Measurements from ENCODE around the gene CFAP57. TPM values are rescaled to one million over a fixed set of nuclear protein-coding genes. Genes with fewer than 3 reads are reported as not detected.

CFAP57 gene
- total and polyA plus RNA-seq, 9 of the 15 experiments (the other 6 are each of a cell fraction or from before 2014, with no cell fraction given): 0.04 to 0.22 (median 0.07) TPM; not detected in 3

- peaks cover 31 to 33% of the 10 kb centered on the region in 2 experiments for H3K27me3 ChIP-seq (ENCODE audit: control insufficient read depth in 2 of 2, insufficient read depth in 2 of 2, low read length in 2 of 2)
- ATAC-seq: no peak
- H3K9ac ChIP-seq (ENCODE audit: insufficient read depth in 1 of 2, low read depth in 2 of 2, low read length in 2 of 2): no peak overlapping the region
- H3K9me1 ChIP-seq (ENCODE audit: control insufficient read depth, insufficient read depth, low read length): no peaks in the 10 kb centered on the region
- no peak overlapping the region for H3K4me3 ChIP-seq
- H3K9me3 ChIP-seq (replicated peaks; ENCODE audit: control insufficient read depth, insufficient read depth, low read depth, low read length): no peaks in the 10 kb centered on the region
- BruUV-seq (replicated peaks): no TSS peak
- peaks cover 0 to 6% of the 10 kb centered on the region in 2 experiments; a peak in 2 of 5 replicates for H3K4me1 ChIP-seq (replicated peaks in 1 of 2; ENCODE audit: control insufficient read depth in 2 of 2, insufficient read depth in 2 of 2, low read length in 2 of 2)
- CTCF ChIA-PET (ENCODE audit: low intra/inter-chr PET ratio): interaction anchor here (0.5 to 0.7 kb wide), 2 partner anchors 23 to 1180 kb away, joined by 3 read pairs; no protein-coding TSS in a partner anchor
- no peak overlapping the region for H3K27ac ChIP-seq (ENCODE audit: extremely low read depth, low read depth, low read length)
- DNase-seq (ENCODE audit: extremely low read depth in 1 of 4, low spot score in 3 of 4): no peak
- intact Hi-C loops (cut with micrococcal nuclease): no loop called here
- in situ Hi-C loops (cut with MboI): no loop called here
- 0 out of 2 replicates have a peak, but pooled peaks cover 2% of the 10 kb centered on the region for H4K20me1 ChIP-seq (replicated peaks; ENCODE audit: control insufficient read depth, insufficient read depth, low read length)
- H3K36me3 ChIP-seq (ENCODE audit: control insufficient read depth, insufficient read depth, low read length): no peaks in the 10 kb centered on the region
- H2AFZ ChIP-seq (ENCODE audit: low read depth, low read length): no peak overlapping the region
- no peak for FAIRE-seq
- POLR2A ChIA-PET: interaction anchor here (0.6 kb wide), 3 partner anchors 15 to 390 kb away, joined by 3 read pairs; no protein-coding TSS in a partner anchor
- no peaks in the 10 kb centered on the region for H3K79me2 ChIP-seq (ENCODE audit: control insufficient read depth, insufficient read depth, low read length)
- H3K4me2 ChIP-seq (ENCODE audit: insufficient read depth, low read length): no peak overlapping the region
- no peak for TF ChIP-seq HNRNPL (IDR thresholded peaks at IDR 0.05; ENCODE audit: low read depth, low read length)
- no peak for TF ChIP-seq PHF20 (IDR thresholded peaks at IDR 0.05; ENCODE audit: partially characterized antibody)
- no peak for TF ChIP-seq CBFA2T3 (IDR thresholded peaks at IDR 0.05)
- no peak for TF ChIP-seq ZNF449 (CRISPR knock-in tag; IDR thresholded peaks at IDR 0.05)
- no peak for TF ChIP-seq SMARCA5 (IDR thresholded peaks at IDR 0.05)
- TF ChIP-seq NFIX (CRISPR knock-in tag; IDR thresholded peaks at IDR 0.05; ENCODE audit: low read depth): no peak
- no peak for TF ChIP-seq ZSCAN32 (CRISPR knock-in tag; IDR thresholded peaks at IDR 0.05)
- TF ChIP-seq RERE (CRISPR knock-in tag; IDR thresholded peaks at IDR 0.05; ENCODE audit: borderline replicate concordance): no peak
- TF ChIP-seq ZNF778 (CRISPR knock-in tag; IDR thresholded peaks at IDR 0.05): no peak
- TF ChIP-seq UBTF (IDR thresholded peaks at IDR 0.05; ENCODE audit: borderline replicate concordance in 1 of 2, low read depth in 2 of 2, low read length in 2 of 2): no peak
- TF ChIP-seq ZNF695 (CRISPR knock-in tag; IDR thresholded peaks at IDR 0.05): no peak
- no peak for TF ChIP-seq NR3C1 (CRISPR knock-in tag; IDR thresholded peaks at IDR 0.05)
- no peak for TF ChIP-seq CEBPG (CRISPR knock-in tag; IDR thresholded peaks at IDR 0.05)
- TF ChIP-seq CEBPG (tag; conservative IDR thresholded peaks at IDR 0.05 in 1 of 2, IDR thresholded peaks at IDR 0.05 in 1 of 2): peak in 1 of 2 experiments; percentile 64; a peak in 1 of 4 replicates
Measured at GRCh38 chr1:43144237-43144636, 27.9 kb upstream of the CFAP57 start.

All from K562 (cell line).